ENCODE measurements around the gene CEP85. TPM values are rescaled to one million over a fixed set of nuclear protein-coding genes. Genes with fewer than 3 reads are reported as not detected.

The CEP85 gene
- total and polyA plus RNA-seq, 9 of the 15 experiments (the other 6 are each of a cell fraction or from before 2014, with no cell fraction given): 42.1 to 140 (median 92.6) TPM

DNA sequence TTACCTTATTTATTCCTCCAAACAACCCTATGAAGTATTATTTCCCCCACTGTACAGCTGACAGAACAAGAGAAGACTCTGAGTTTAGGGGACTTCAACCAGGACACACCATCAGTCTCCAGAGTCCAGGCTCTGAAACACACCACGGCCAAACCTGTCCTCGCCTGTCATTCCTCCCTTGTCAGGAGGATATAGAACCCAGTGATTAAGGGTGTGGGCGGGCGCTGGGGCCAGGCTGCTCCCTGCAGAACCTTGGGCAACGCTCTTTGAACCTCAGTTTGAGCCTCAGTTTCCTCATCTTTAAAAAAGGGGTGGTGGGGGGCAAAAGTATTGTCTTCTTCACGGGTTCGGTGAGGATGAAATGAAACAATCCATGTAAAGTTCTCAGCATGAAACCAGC is 9.4 kb upstream of the CEP85 start:
- H3K4me3 ChIP-seq: no peak overlapping the region
- no peaks in the 10 kb centered on the region for H3K27me3 ChIP-seq (ENCODE audit: control insufficient read depth in 2 of 2, insufficient read depth in 2 of 2, low read length in 2 of 2)
- no peaks in the 10 kb centered on the region for H3K36me3 ChIP-seq (ENCODE audit: control insufficient read depth, insufficient read depth, low read length)
- H3K27ac ChIP-seq (ENCODE audit: extremely low read depth, low read depth, low read length): no peak overlapping the region
- no peaks in the 10 kb centered on the region for H4K20me1 ChIP-seq (replicated peaks; ENCODE audit: control insufficient read depth, insufficient read depth, low read length)
- no peaks in the 10 kb centered on the region for H3K79me2 ChIP-seq (ENCODE audit: control insufficient read depth, insufficient read depth, low read length)
- DNase-seq (ENCODE audit: extremely low read depth in 1 of 4, low spot score in 3 of 4) (no peak), ATAC-seq (peak; percentile 29; the same call in 2 of the 3 replicates), FAIRE-seq (no peak)
- BruUV-seq (replicated peaks): no TSS peak
- intact Hi-C loops (cut with micrococcal nuclease) (no loop called here), in situ Hi-C loops (cut with MboI) (no loop called here)
- WGBS (ENCODE audit: insufficient coverage, low coverage, missing lambda C conversion rate): 37% methylated on average over 7 of the region's 7 CpGs
- H3K9ac ChIP-seq (ENCODE audit: insufficient read depth in 1 of 2, low read depth in 2 of 2, low read length in 2 of 2): peak overlapping the region in 1 of 2 experiments; percentile 6; a peak in 1 of 4 replicates
- no peaks in the 10 kb centered on the region for H3K9me3 ChIP-seq (replicated peaks; ENCODE audit: control insufficient read depth, insufficient read depth, low read depth, low read length)
- POLR2A ChIA-PET: no interaction called here
- CTCF ChIA-PET (ENCODE audit: low intra/inter-chr PET ratio): no interaction called here
- H3K9me1 ChIP-seq (ENCODE audit: control insufficient read depth, insufficient read depth, low read length): no peaks in the 10 kb centered on the region
- no peak overlapping the region for H2AFZ ChIP-seq (ENCODE audit: low read depth, low read length)
- H3K4me2 ChIP-seq (ENCODE audit: insufficient read depth, low read length): no peak overlapping the region
- H3K4me1 ChIP-seq (replicated peaks in 1 of 2; ENCODE audit: control insufficient read depth in 2 of 2, insufficient read depth in 2 of 2, low read length in 2 of 2): peaks cover 0 to 19% of the 10 kb centered on the region in 2 experiments; a peak in 3 of 5 replicates
- TF ChIP-seq GTF2E2 (tag; IDR thresholded peaks at IDR 0.05) (no peak), U2AF1 (optimal IDR thresholded peaks at IDR 0.05; ENCODE audit: low read depth, low read length) (no peak), ZNF12 (CRISPR knock-in tag; IDR thresholded peaks at IDR 0.05) (no peak), BMI1 (IDR thresholded peaks at IDR 0.05; ENCODE audit: low read length) (no peak), MEIS2 (IDR thresholded peaks at IDR 0.05; ENCODE audit: partially characterized antibody) (peak; percentile 61), NR3C1 (CRISPR knock-in tag; IDR thresholded peaks at IDR 0.05) (no peak), PKNOX1 (IDR thresholded peaks at IDR 0.05) (peak; percentile 51; the same call in 1 of the 2 replicates), PRPF4 (IDR thresholded peaks at IDR 0.05; ENCODE audit: insufficient read depth, low read depth, low read length, poor library complexity, severe bottlenecking) (no peak), SMAD1 (IDR thresholded peaks at IDR 0.05; ENCODE audit: low read depth, low read length, partially characterized antibody) (no peak), HDAC8 (tag; IDR thresholded peaks at IDR 0.05) (no peak)
- TF ChIP-seq, protein P1, sequence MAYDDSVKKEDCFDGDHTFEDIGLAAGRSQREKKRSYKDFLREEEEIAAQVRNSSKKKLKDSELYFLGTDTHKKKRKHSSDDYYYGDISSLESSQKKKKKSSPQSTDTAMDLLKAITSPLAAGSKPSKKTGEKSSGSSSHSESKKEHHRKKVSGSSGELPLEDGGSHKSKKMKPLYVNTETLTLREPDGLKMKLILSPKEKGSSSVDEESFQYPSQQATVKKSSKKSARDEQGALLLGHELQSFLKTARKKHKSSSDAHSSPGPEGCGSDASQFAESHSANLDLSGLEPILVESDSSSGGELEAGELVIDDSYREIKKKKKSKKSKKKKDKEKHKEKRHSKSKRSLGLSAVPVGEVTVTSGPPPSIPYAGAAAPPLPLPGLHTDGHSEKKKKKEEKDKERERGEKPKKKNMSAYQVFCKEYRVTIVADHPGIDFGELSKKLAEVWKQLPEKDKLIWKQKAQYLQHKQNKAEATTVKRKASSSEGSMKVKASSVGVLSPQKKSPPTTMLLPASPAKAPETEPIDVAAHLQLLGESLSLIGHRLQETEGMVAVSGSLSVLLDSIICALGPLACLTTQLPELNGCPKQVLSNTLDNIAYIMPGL (CRISPR knock-in tag; IDR thresholded peaks at IDR 0.05): no peak
- TF ChIP-seq, protein P2, sequence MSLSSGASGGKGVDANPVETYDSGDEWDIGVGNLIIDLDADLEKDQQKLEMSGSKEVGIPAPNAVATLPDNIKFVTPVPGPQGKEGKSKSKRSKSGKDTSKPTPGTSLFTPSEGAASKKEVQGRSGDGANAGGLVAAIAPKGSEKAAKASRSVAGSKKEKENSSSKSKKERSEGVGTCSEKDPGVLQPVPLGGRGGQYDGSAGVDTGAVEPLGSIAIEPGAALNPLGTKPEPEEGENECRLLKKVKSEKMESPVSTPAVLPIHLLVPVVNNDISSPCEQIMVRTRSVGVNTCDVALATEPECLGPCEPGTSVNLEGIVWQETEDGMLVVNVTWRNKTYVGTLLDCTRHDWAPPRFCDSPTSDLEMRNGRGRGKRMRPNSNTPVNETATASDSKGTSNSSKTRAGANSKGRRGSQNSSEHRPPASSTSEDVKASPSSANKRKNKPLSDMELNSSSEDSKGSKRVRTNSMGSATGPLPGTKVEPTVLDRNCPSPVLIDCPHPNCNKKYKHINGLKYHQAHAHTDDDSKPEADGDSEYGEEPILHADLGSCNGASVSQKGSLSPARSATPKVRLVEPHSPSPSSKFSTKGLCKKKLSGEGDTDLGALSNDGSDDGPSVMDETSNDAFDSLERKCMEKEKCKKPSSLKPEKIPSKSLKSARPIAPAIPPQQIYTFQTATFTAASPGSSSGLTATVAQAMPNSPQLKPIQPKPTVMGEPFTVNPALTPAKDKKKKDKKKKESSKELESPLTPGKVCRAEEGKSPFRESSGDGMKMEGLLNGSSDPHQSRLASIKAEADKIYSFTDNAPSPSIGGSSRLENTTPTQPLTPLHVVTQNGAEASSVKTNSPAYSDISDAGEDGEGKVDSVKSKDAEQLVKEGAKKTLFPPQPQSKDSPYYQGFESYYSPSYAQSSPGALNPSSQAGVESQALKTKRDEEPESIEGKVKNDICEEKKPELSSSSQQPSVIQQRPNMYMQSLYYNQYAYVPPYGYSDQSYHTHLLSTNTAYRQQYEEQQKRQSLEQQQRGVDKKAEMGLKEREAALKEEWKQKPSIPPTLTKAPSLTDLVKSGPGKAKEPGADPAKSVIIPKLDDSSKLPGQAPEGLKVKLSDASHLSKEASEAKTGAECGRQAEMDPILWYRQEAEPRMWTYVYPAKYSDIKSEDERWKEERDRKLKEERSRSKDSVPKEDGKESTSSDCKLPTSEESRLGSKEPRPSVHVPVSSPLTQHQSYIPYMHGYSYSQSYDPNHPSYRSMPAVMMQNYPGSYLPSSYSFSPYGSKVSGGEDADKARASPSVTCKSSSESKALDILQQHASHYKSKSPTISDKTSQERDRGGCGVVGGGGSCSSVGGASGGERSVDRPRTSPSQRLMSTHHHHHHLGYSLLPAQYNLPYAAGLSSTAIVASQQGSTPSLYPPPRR (CRISPR knock-in tag; IDR thresholded peaks at IDR 0.05; ENCODE audit: borderline replicate concordance): no peak
- TF ChIP-seq, protein P3, sequence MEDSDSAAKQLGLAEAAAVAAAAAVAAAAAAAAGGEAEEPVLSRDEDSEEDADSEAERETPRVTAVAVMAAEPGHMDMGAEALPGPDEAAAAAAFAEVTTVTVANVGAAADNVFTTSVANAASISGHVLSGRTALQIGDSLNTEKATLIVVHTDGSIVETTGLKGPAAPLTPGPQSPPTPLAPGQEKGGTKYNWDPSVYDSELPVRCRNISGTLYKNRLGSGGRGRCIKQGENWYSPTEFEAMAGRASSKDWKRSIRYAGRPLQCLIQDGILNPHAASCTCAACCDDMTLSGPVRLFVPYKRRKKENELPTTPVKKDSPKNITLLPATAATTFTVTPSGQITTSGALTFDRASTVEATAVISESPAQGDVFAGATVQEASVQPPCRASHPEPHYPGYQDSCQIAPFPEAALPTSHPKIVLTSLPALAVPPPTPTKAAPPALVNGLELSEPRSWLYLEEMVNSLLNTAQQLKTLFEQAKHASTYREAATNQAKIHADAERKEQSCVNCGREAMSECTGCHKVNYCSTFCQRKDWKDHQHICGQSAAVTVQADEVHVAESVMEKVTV (CRISPR knock-in tag; IDR thresholded peaks at IDR 0.05): no peak

Data from K562 (cell line).